Caco-2 (cell line): Measurements from ENCODE around the gene UBALD1. TPM values are rescaled to one million over a fixed set of nuclear protein-coding genes. Genes with fewer than 3 reads are reported as not detected.

Experiments used
- BruUV-seq: library from RNA; stranded (reverse); fragments of 400-500 nt; replicated peaks from 2 replicates; lab custom pipeline; 2021; lab: Mats Ljungman, UMichigan
- CTCF ChIA-PET: fragments of 300-600 bp; sonication (Branson Sonifier 250); formaldehyde crosslinking; loops from one replicate; lab custom pipeline; 2022; ENCODE audit warnings: antibody characterized with exemption; lab: Charles Lee
- POLR2A ChIA-PET: fragments of 300-600 bp; sonication (Branson Sonifier 250); formaldehyde crosslinking; loops from one replicate; lab custom pipeline; 2022; ENCODE audit warnings: antibody characterized with exemption; lab: Charles Lee
- DNase-seq, 2 experiments: peaks; one replicate each; pipeline versions ENCODE4 v3.0.0 to v3.0.0-alpha.2; 2020 to 2022
- H3K27me3 ChIP-seq: replicated peaks from 2 replicates; pipeline ENCODE4 v1.6.0; 2011; ENCODE audit warnings: low read length; ENCODE audit not compliant: control insufficient read depth, insufficient read depth
- H3K36me3 ChIP-seq: 2 replicates; pipeline ENCODE4 v1.5.1; 2011; ENCODE audit warnings: low read length; ENCODE audit not compliant: control insufficient read depth, insufficient read depth
- H3K4me1 ChIP-seq: fragments of 250-450 bp; sonication (Bioruptor Pico); 2 replicates; pipeline ENCODE4 v1.5.1; 2020; ENCODE audit warnings: mild to moderate bottlenecking
- H3K4me3 ChIP-seq: 2 replicates; pipeline ENCODE4 v1.5.1; 2011; ENCODE audit warnings: low read depth, mild to moderate bottlenecking, control low read depth, low read length
- H3K9me3 ChIP-seq: fragments of 250-450 bp; sonication (Bioruptor Pico); 2 replicates; pipeline ENCODE4 v1.5.1; 2020; ENCODE audit warnings: mild to moderate bottlenecking, moderate library complexity
- H3K27ac Mint-ChIP-seq: one replicate; pipeline ENCODE4 v1.8.0; 2022; ENCODE audit warnings: mixed read lengths; ENCODE audit not compliant: unreplicated experiment
- H3K27me3 Mint-ChIP-seq: one replicate; pipeline ENCODE4 v1.8.0; 2022; ENCODE audit warnings: mixed read lengths; ENCODE audit not compliant: insufficient read depth, unreplicated experiment
- H3K36me3 Mint-ChIP-seq: one replicate; pipeline ENCODE4 v1.8.0; 2022; ENCODE audit warnings: mild to moderate bottlenecking, mixed read lengths; ENCODE audit not compliant: insufficient read depth, unreplicated experiment
- H3K4me1 Mint-ChIP-seq: one replicate; pipeline ENCODE4 v1.8.0; 2022; ENCODE audit warnings: low read depth, mixed read lengths; ENCODE audit not compliant: unreplicated experiment
- H3K4me3 Mint-ChIP-seq: one replicate; pipeline ENCODE4 v1.8.0; 2022; ENCODE audit warnings: mild to moderate bottlenecking, moderate library complexity, mixed read lengths; ENCODE audit not compliant: unreplicated experiment
- H3K9me3 Mint-ChIP-seq: one replicate; pipeline ENCODE4 v1.8.0; 2022; ENCODE audit warnings: mixed read lengths; ENCODE audit not compliant: unreplicated experiment
- CTCF ChIP-seq, 2 experiments: fragments of 200-600 bp in 1 of 2; IDR thresholded peaks; 1 replicate in 1 of 2; 2 replicates in 1 of 2; pipeline versions ENCODE4 v1.5.1 to v1.8.0; 2011 to 2022; ENCODE audit warnings: antibody characterized with exemption in 1 of 2, control low read depth in 1 of 2, inconsistent platforms in 1 of 2, low read depth in 1 of 2, low read length in 1 of 2, mild to moderate bottlenecking in 1 of 2, moderate library complexity in 1 of 2; ENCODE audit not compliant: insufficient read depth in 1 of 2, severe bottlenecking in 1 of 2, unreplicated experiment in 1 of 2
- intact Hi-C: fragments of 100-400 bp; cut with micrococcal nuclease; formaldehyde crosslinking; loops from one replicate; pipeline ENCODE4 v1.10.0; 2022; ENCODE audit not compliant: unreplicated experiment
- total RNA-seq: library from RNA; stranded (reverse); gene quantifications from 2 replicates; pipeline ENCODE4 v1.2.3, GENCODE V29; 2022

The UBALD1 gene
- total RNA-seq, 1 experiment from 2014 or later = 32.4 TPM

GRCh38 chr16:4641895-4642294 is 27.2 kb upstream of the UBALD1 start:
- H3K27ac Mint-ChIP-seq = no peak overlapping the region
- ChIA-PET POLR2A (no interaction called here), CTCF (interaction anchor here (1.5 kb wide), 1 partner anchor 9 kb away, joined by 3 read pairs; no protein-coding TSS in a partner anchor)

GRCh38 chr16:4641306-4641687 is 26.6 kb upstream of the UBALD1 start:
- POLR2A ChIA-PET = no interaction called here
- Histone ChIP-seq H3K4me1 (no peaks in the 10 kb centered on the region), H3K4me3 (no peak overlapping the region), H3K9me3 (no peaks in the 10 kb centered on the region), H3K27me3 (no peaks in the 10 kb centered on the region), H3K36me3 (no peaks in the 10 kb centered on the region)
- BruUV-seq = no TSS peak
- Mint-ChIP-seq H3K27ac (no peak overlapping the region), H3K36me3 (peaks cover 22% of the 10 kb centered on the region), H3K27me3 (no peaks in the 10 kb centered on the region), H3K4me3 (no peak overlapping the region), H3K4me1 (no peaks in the 10 kb centered on the region), H3K9me3 (no peaks in the 10 kb centered on the region)
- DNase-seq = no peak
- intact Hi-C loops = no loop called here
- CTCF ChIA-PET = interaction anchor here (1.5 kb wide), 1 partner anchor 9 kb away, joined by 3 read pairs; no protein-coding TSS in a partner anchor
- TF ChIP-seq CTCF (IDR thresholded peaks at IDR 0.05; ENCODE audit: insufficient read depth in 1 of 2, low read depth in 1 of 2, low read length in 1 of 2, severe bottlenecking in 1 of 2, unreplicated experiment in 1 of 2) = no peak

More at GRCh38 chr16:4641895-4642294, 27.2 kb upstream of the UBALD1 start:
- no peaks in the 10 kb centered on the region for H3K4me1 ChIP-seq
- no TSS peak for BruUV-seq
- Mint-ChIP-seq H3K4me3 (no peak overlapping the region), H3K9me3 (no peaks in the 10 kb centered on the region), H3K4me1 (no peaks in the 10 kb centered on the region), H3K36me3 (peaks cover 17% of the 10 kb centered on the region), H3K27me3 (no peaks in the 10 kb centered on the region)
- H3K4me3 ChIP-seq = no peak overlapping the region
- DNase-seq = no peak
- TF ChIP-seq CTCF (IDR thresholded peaks at IDR 0.05; ENCODE audit: insufficient read depth in 1 of 2, low read depth in 1 of 2, low read length in 1 of 2, severe bottlenecking in 1 of 2, unreplicated experiment in 1 of 2) = no peak
- no peaks in the 10 kb centered on the region for H3K9me3 ChIP-seq
- H3K36me3 ChIP-seq = no peaks in the 10 kb centered on the region
- H3K27me3 ChIP-seq = no peaks in the 10 kb centered on the region
- intact Hi-C loops = no loop called here

DNA sequence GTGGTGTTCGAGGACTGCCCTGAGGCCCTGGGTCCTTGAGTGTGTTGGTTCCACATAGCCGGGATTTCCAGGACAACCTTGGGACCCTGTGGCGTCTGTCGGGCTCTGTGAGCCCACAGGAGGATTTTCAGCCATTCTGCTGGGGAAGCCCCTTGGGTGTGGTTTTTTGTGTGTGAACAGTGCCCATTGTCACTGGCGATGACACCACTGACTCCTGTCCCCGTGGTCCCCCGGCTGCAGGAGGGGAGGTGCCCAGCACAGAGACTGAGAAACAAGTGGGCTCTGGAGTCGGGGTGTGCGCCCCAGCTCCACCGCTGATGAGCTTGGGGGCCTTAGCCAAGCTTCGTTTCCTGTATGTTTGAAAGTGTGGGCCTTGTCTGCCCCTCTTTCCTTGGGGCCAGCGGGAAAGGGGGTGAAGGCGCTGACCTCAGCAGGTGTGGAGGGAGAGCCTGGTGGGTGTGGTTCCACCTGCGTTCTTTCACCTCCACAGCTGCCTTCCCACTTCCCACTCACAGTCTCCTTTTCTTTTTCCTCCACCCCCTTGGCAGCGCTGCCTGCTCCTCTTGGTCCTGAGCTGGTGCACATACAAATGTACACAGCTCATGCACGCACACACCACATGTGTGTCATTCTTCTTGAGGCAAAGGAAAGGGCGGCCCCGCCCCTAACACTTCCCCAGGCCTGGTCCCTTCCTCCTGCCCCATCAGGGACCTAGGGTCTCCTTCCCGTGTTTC is 26.1 kb upstream of the UBALD1 start:
- Histone ChIP-seq H3K4me3 (no peak overlapping the region), H3K36me3 (no peaks in the 10 kb centered on the region), H3K4me1 (no peaks in the 10 kb centered on the region), H3K9me3 (no peaks in the 10 kb centered on the region), H3K27me3 (no peaks in the 10 kb centered on the region)
- intact Hi-C loops = no loop called here
- POLR2A ChIA-PET = no interaction called here
- BruUV-seq = no TSS peak
- Mint-ChIP-seq H3K4me1 (no peaks in the 10 kb centered on the region), H3K27me3 (no peaks in the 10 kb centered on the region), H3K4me3 (no peak overlapping the region), H3K36me3 (peaks cover 26% of the 10 kb centered on the region), H3K27ac (no peak overlapping the region), H3K9me3 (no peaks in the 10 kb centered on the region)
- DNase-seq = no peak
- CTCF ChIA-PET = interaction anchor here (1.5 kb wide), 1 partner anchor 10 kb away, joined by 3 read pairs; no protein-coding TSS in a partner anchor
- no peak for TF ChIP-seq CTCF (IDR thresholded peaks at IDR 0.05; ENCODE audit: insufficient read depth in 1 of 2, low read depth in 1 of 2, low read length in 1 of 2, severe bottlenecking in 1 of 2, unreplicated experiment in 1 of 2)
